ENCODE data around the gene MSI2.

DNA sequence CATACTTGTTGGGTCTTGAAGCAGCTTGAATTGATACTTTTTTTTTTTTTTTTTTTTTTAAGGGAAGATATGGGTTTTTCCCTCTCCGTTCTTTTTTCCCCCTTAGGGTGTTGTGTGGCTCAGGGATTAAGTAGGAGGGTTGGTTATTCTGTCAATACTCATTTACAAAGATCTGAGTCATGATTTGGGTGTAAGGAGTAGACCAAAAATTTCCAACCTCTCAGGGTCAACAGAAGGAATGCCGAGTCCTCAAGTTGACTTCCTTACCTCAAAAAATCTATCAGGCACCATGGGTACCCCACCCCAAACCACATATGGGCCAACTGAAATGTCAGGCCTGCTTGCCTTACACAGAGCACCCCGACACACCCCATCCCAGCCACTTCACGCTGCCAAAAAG lies 258.3 kb downstream of the MSI2 start:
- TF ChIP-seq, protein P1, sequence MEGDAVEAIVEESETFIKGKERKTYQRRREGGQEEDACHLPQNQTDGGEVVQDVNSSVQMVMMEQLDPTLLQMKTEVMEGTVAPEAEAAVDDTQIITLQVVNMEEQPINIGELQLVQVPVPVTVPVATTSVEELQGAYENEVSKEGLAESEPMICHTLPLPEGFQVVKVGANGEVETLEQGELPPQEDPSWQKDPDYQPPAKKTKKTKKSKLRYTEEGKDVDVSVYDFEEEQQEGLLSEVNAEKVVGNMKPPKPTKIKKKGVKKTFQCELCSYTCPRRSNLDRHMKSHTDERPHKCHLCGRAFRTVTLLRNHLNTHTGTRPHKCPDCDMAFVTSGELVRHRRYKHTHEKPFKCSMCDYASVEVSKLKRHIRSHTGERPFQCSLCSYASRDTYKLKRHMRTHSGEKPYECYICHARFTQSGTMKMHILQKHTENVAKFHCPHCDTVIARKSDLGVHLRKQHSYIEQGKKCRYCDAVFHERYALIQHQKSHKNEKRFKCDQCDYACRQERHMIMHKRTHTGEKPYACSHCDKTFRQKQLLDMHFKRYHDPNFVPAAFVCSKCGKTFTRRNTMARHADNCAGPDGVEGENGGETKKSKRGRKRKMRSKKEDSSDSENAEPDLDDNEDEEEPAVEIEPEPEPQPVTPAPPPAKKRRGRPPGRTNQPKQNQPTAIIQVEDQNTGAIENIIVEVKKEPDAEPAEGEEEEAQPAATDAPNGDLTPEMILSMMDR (IDR thresholded peaks at IDR 0.05): no peak
- no peak for TF ChIP-seq EP300 (IDR thresholded peaks at IDR 0.05)
- no peak for TF ChIP-seq POLR2A (IDR thresholded peaks at IDR 0.05)
- no peak for TF ChIP-seq POLR2AphosphoS5 (IDR thresholded peaks at IDR 0.05)

Measured in suprapubic skin (tissue), 4 donors.